ENCODE measurements around the gene MINDY2.

- TF ChIP-seq POLR2A (IDR thresholded peaks at IDR 0.05) (no peak), CTCF (IDR thresholded peaks at IDR 0.05) (no peak)
Observed at GRCh38 chr15:58886921-58887320, 115.8 kb downstream of the MINDY2 start.

Measured in right lobe of liver (tissue), 4 donors.